ENCODE measurements around the gene CHMP1B.

- no peak for TF ChIP-seq CTCF (conservative IDR thresholded peaks at IDR 0.05 in 1 of 2, IDR thresholded peaks at IDR 0.05 in 1 of 2; ENCODE audit: extremely low read depth in 1 of 2, insufficient read depth in 1 of 2, low read depth in 1 of 2, low read length in 2 of 2)
- TF ChIP-seq EZH2 (IDR thresholded peaks at IDR 0.05; ENCODE audit: borderline replicate concordance, low read length) = no peak
Observed at GRCh38 chr18:11850821-11851145, 430 bp upstream of the CHMP1B start.

Data from mammary epithelial cell (primary cell).